AG04450 (cell line): ENCODE results near the gene TNFRSF25. TPM values are rescaled to one million over a fixed set of nuclear protein-coding genes. Genes with fewer than 3 reads are reported as not detected.

ENCODE experiments used
- CTCF ChIA-PET: fragments of 300-600, 350-600 bp; formaldehyde crosslinking; extraction: SDS; loops from one replicate; lab custom pipeline; 2022; ENCODE audit warnings: antibody characterized with exemption, inconsistent platforms; lab: Charles Lee
- POLR2A ChIA-PET: fragments of 350-600 bp; formaldehyde crosslinking; extraction: SDS; loops from one replicate; lab custom pipeline; 2021; ENCODE audit warnings: antibody characterized with exemption, inconsistent platforms; lab: Yijun Ruan, JAX
- DNase-seq: peaks from one replicate; pipeline ENCODE4 v3.0.0-alpha.2; 2011; ENCODE audit warnings: low read depth, low spot score
- H3K27ac ChIP-seq: one replicate; pipeline ENCODE4 v1.5.1; 2012; ENCODE audit warnings: low read depth, low read length, control low read depth
- H3K27me3 ChIP-seq: one replicate; pipeline ENCODE4 v1.6.0; 2012; ENCODE audit warnings: low read length; ENCODE audit not compliant: control insufficient read depth, insufficient read depth
- H3K4me3 ChIP-seq: 2 replicates; pipeline ENCODE4 v1.5.1; 2011; ENCODE audit warnings: mild to moderate bottlenecking, low read depth, low read length, control low read depth
- H3K9me3 ChIP-seq: 2 replicates; pipeline ENCODE4 v1.5.1; 2012; ENCODE audit warnings: low read length; ENCODE audit not compliant: control insufficient read depth, insufficient read depth
- CTCF ChIP-seq: IDR thresholded peaks from 2 replicates; pipeline ENCODE4 v1.5.1; 2011; ENCODE audit warnings: low read depth, low read length, control low read depth, inconsistent platforms
- polyA plus RNA-seq: library from polyadenylated mRNA; depleted of rRNA; stranded (reverse); fragments of >200 nt; gene quantifications from 2 replicates; pipeline ENCODE4 v1.2.3, GENCODE V29; 2011

The TNFRSF25 gene
- polyA plus RNA-seq, 1 experiment, result 2.7 TPM

GRCh38 chr1:6427441-6428390, 38.3 kb downstream of the TNFRSF25 start:
- ChIA-PET CTCF (no interaction called here), POLR2A (no interaction called here)
- H3K27me3 ChIP-seq, result peaks cover 58% of the 10 kb centered on the region
- H3K9me3 ChIP-seq, result no peaks in the 10 kb centered on the region; the same call in 1 of the 2 replicates
- DNase-seq, result no peak
- no peak for TF ChIP-seq CTCF
- no peak overlapping the region for H3K4me3 ChIP-seq
- H3K27ac ChIP-seq, result no peak overlapping the region

DNA sequence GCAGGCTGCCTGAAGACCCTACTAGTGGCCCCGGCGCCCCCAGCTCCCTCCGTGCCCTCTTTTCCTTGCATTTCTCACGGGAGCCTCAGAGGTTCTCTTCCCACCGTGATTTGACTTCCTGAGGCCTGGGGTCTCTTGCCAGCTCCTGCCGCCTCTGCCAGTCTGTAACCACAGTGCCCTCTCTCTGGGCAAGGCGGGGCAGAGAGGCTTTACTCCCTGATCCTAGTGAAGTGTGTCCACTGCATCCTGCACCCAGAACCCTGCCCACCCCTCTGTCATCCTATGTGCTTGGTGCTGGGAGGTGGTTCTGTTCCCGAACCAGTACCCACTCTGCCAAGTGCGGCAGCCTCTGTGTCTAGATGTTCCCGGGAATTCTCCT, 39.0 kb downstream of the TNFRSF25 start:
- Histone ChIP-seq H3K4me3 (no peak overlapping the region), H3K9me3 (no peaks in the 10 kb centered on the region; the same call in 1 of the 2 replicates), H3K27me3 (peaks cover 62% of the 10 kb centered on the region), H3K27ac (no peak overlapping the region)
- CTCF ChIA-PET, result interaction anchor here (0.6 to 1.4 kb wide), 2 partner anchors 11 to 16 kb away, joined by 5 read pairs; no protein-coding TSS in a partner anchor
- TF ChIP-seq CTCF, result no peak
- POLR2A ChIA-PET, result no interaction called here
- no peak for DNase-seq

GRCh38 chr1:6426277-6426971, 39.5 kb downstream of the TNFRSF25 start:
- H3K27me3 ChIP-seq, result peaks cover 67% of the 10 kb centered on the region
- H3K4me3 ChIP-seq, result no peak overlapping the region
- no peaks in the 10 kb centered on the region; the same call in 1 of the 2 replicates for H3K9me3 ChIP-seq
- no peak for DNase-seq
- ChIA-PET POLR2A (no interaction called here), CTCF (interaction anchor here (0.6 to 1.4 kb wide), 2 partner anchors 12 to 17 kb away, joined by 5 read pairs; no protein-coding TSS in a partner anchor)
- no peak for TF ChIP-seq CTCF
- H3K27ac ChIP-seq, result no peak overlapping the region

GRCh38 chr1:6425658-6426057, 40.3 kb downstream of the TNFRSF25 start:
- H3K27me3 ChIP-seq, result peaks cover 67% of the 10 kb centered on the region
- no peak overlapping the region for H3K27ac ChIP-seq
- ChIA-PET POLR2A (no interaction called here), CTCF (interaction anchor here (1.4 kb wide), 1 partner anchor 12 kb away, joined by 5 read pairs; no protein-coding TSS in a partner anchor)
- no peak overlapping the region for H3K4me3 ChIP-seq
- TF ChIP-seq CTCF, result no peak
- no peaks in the 10 kb centered on the region; the same call in 1 of the 2 replicates for H3K9me3 ChIP-seq
- no peak for DNase-seq
